Panc1 (cell line): ENCODE data around the gene SIGMAR1.

Source experiments
- CTCF ChIP-seq: fragments of 450-650 bp; IDR thresholded peaks from 2 replicates; pipeline ENCODE4 v1.5.1; 2017; ENCODE audit warnings: mild to moderate bottlenecking
- POLR2AphosphoS5 ChIP-seq: IDR thresholded peaks from 2 replicates; pipeline ENCODE4 v1.6.1; 2012; ENCODE audit warnings: mild to moderate bottlenecking, low read depth, low read length, moderate library complexity
- REST ChIP-seq, 2 experiments: IDR thresholded peaks; 2 replicates each; pipeline ENCODE4 v1.6.1; 2011 to 2012; ENCODE audit warnings: low read depth in 2 of 2, control low read depth in 1 of 2, low read length in 1 of 2, mild to moderate bottlenecking in 1 of 2, moderate library complexity in 1 of 2; ENCODE audit not compliant: insufficient read depth in 1 of 2
- SIN3A ChIP-seq: IDR thresholded peaks from 2 replicates; pipeline ENCODE4 v1.6.1; 2012; ENCODE audit warnings: low read depth, mild to moderate bottlenecking, low read length, moderate library complexity, borderline replicate concordance; ENCODE audit not compliant: insufficient read depth
- TCF7L2 ChIP-seq: IDR thresholded peaks from 2 replicates; pipeline ENCODE4 v1.6.1; 2011; ENCODE audit warnings: mild to moderate bottlenecking, low read depth, low read length, inconsistent platforms

- TF ChIP-seq CTCF (no peak), POLR2AphosphoS5 (no peak), TCF7L2 (no peak), REST (IDR thresholded peaks at IDR 0.05; ENCODE audit: insufficient read depth in 1 of 2, low read depth in 2 of 2, low read length in 1 of 2) (no peak), SIN3A (no peak)
Measured at GRCh38 chr9:34675869-34676268, 38.3 kb upstream of the SIGMAR1 start.
